H1 (cell line): ENCODE results near the gene DOCK11. TPM values are rescaled to one million over a fixed set of nuclear protein-coding genes. Genes with fewer than 3 reads are reported as not detected.

ENCODE experiments used
- BRCA1 ChIP-seq: IDR thresholded peaks from 2 replicates; pipeline ENCODE4 v1.6.1; 2012; ENCODE audit warnings: low read depth, low read length, improper control_type of control experiment
- CBX8 ChIP-seq: fragments of 300-800, 300-1000 bp; sonication (generic); IDR thresholded peaks from 2 replicates; pipeline ENCODE4 v1.7.1; 2016; ENCODE audit warnings: low read depth, low read length, borderline replicate concordance
- SP2 ChIP-seq: IDR thresholded peaks from 2 replicates; pipeline ENCODE4 v1.6.1; 2012; ENCODE audit warnings: mild to moderate bottlenecking, low read length, inconsistent platforms
- SRF ChIP-seq: IDR thresholded peaks from 2 replicates; pipeline ENCODE4 v1.6.1; 2011; ENCODE audit warnings: mild to moderate bottlenecking, low read depth, low read length, moderate library complexity
- SUZ12 ChIP-seq: fragments of 200-600 bp; sonication (generic); IDR thresholded peaks from 2 replicates; pipeline ENCODE4 v1.6.1; 2012; ENCODE audit warnings: mild to moderate bottlenecking, inconsistent platforms, low read length, moderate library complexity, mixed read lengths
- TBP ChIP-seq: IDR thresholded peaks from 2 replicates; pipeline ENCODE4 v1.6.1; 2011; ENCODE audit warnings: low read depth, low read length, improper control_type of control experiment
- polyA plus RNA-seq, 7 experiments: library from polyadenylated mRNA; depleted of rRNA in 3 of 7; stranded (reverse) in 5 of 7; unstranded in 2 of 7; fragments of >200 nt in 5 of 7; fragments of 200-250 nt in 2 of 7; gene quantifications; 1 replicate in 5 of 7; 2 replicates in 1 of 7; 4 replicates in 1 of 7; pipeline versions ENCODE4 v1.2.1 to v1.2.3, GENCODE V29; 2011 to 2013; ENCODE audit warnings: missing spikeins in 2 of 7, mixed read lengths in 2 of 7
- total RNA-seq: library from RNA; stranded (reverse); fragmentation: NEBNext Ultra II Directional; extraction: Animal tissue kit (Norgen Biotek cat#: 25700); gene quantifications from 2 replicates; pipeline ENCODE4 v1.2.1, GENCODE V29; 2021

Gene DOCK11
- total and polyA plus RNA-seq, 2 of the 8 experiments (the other 6 are each of a cell fraction or from before 2014, with no cell fraction given) = 4.9 to 12.0 TPM

GRCh38 chrX:118623062-118623461, 127.4 kb downstream of the DOCK11 start (continued):
- TF ChIP-seq SP2 (no peak), CBX8 (no peak), SUZ12 (no peak), SRF (no peak), BRCA1 (no peak), TBP (no peak)
